ENCODE results near the gene SERTAD1.
"Not testable (repeated sequence)": the region's sequence is repeated elsewhere in the genome, so short reads cannot be mapped to it uniquely, and the experiment has no call there.

SERTAD1 gene

GRCh38 chr19:40452016-40452415, 26.2 kb upstream of the SERTAD1 start:
- DNase-seq (ENCODE audit: low read depth) = no peak

- no peak for DNase-seq (ENCODE audit: low read depth)
Observed at GRCh38 chr19:40450664-40451063, 24.9 kb upstream of the SERTAD1 start.

- DNase-seq (ENCODE audit: low read depth) = no peak
Observed at GRCh38 chr19:40449506-40449905, 23.7 kb upstream of the SERTAD1 start.

- no peak for DNase-seq (ENCODE audit: low read depth)
Observed at GRCh38 chr19:40446263-40446784, 20.5 kb upstream of the SERTAD1 start.

GRCh38 chr19:40445780-40446262, 20.0 kb upstream of the SERTAD1 start:
- no peak for DNase-seq (ENCODE audit: low read depth)

- DNase-seq (ENCODE audit: low read depth) = no peak
Observed at GRCh38 chr19:40444825-40445312, 19.1 kb upstream of the SERTAD1 start.

- DNase-seq (ENCODE audit: low read depth) = peak; percentile 92
Observed at GRCh38 chr19:40444000-40444824, 18.4 kb upstream of the SERTAD1 start, which contains the start of gene SERTAD3. Gene SERTAD3, minus strand, starts transcription at chr19:40444335. Its CDS starts 2,255 bp downstream, at chr19:40442080.

- DNase-seq (ENCODE audit: low read depth) = peak; percentile 99
Observed at GRCh38 chr19:40443131-40443999, 17.6 kb upstream of the SERTAD1 start.

- DNase-seq (ENCODE audit: low read depth) = no peak
Observed at GRCh38 chr19:40442328-40443130, 16.7 kb upstream of the SERTAD1 start.

GRCh38 chr19:40441719-40442253, 16.0 kb upstream of the SERTAD1 start:
- no peak for DNase-seq (ENCODE audit: low read depth)

GRCh38 chr19:40438284-40438683, 12.5 kb upstream of the SERTAD1 start:
- no peak for DNase-seq (ENCODE audit: low read depth)

- DNase-seq (ENCODE audit: low read depth) = peak; percentile 89
Observed at GRCh38 chr19:40433391-40434216, 7.8 kb upstream of the SERTAD1 start.

- not testable (repeated sequence) for DNase-seq (ENCODE audit: low read depth)
Observed at GRCh38 chr19:40432760-40433159, 7.0 kb upstream of the SERTAD1 start.

- no peak for DNase-seq (ENCODE audit: low read depth)
Observed at GRCh38 chr19:40431698-40432097, 5.9 kb upstream of the SERTAD1 start.

- DNase-seq (ENCODE audit: low read depth) = not testable (repeated sequence)
Observed at GRCh38 chr19:40430242-40430641, 4.5 kb upstream of the SERTAD1 start.

- DNase-seq (ENCODE audit: low read depth) = not testable (repeated sequence)
Observed at GRCh38 chr19:40428197-40428596, 2.4 kb upstream of the SERTAD1 start.

GRCh38 chr19:40424637-40425449, 949 bp downstream of the SERTAD1 start:
- no peak for DNase-seq (ENCODE audit: low read depth)

GRCh38 chr19:40423938-40424337, 1.9 kb downstream of the SERTAD1 start:
- no peak for DNase-seq (ENCODE audit: low read depth)

Data from GM04504 (cell line).